GM12892 (cell line): ENCODE results near the gene C1orf167. TPM values are rescaled to one million over a fixed set of nuclear protein-coding genes. Genes with fewer than 3 reads are reported as not detected.
A peak's percentile ranks its signal among the peaks of the same experiment; 100 is the strongest.

Source experiments
- DNase-seq: peaks from one replicate; pipeline ENCODE4 v3.0.0; 2011; ENCODE audit not compliant: insufficient read length
- FAIRE-seq: peaks from 2 replicates; lab custom pipeline; 2011; peaks lifted over from hg19 to GRCh38; lab: Jason Lieb, UNC
- POLR2A ChIP-seq: IDR thresholded peaks from 2 replicates; pipeline ENCODE4 v1.6.1; 2011; ENCODE audit warnings: low read depth, low read length, control low read depth
- POLR2AphosphoS5 ChIP-seq: IDR thresholded peaks from 2 replicates; pipeline ENCODE4 v1.6.1; 2011; ENCODE audit warnings: low read depth, low read length, control low read depth
- TAF1 ChIP-seq: IDR thresholded peaks from 2 replicates; pipeline ENCODE4 v1.6.1; 2011; ENCODE audit warnings: low read depth, mild to moderate bottlenecking, control low read depth, low read length, borderline replicate concordance
- polyA plus RNA-seq: library from polyadenylated mRNA; unstranded; fragments of >200 nt; gene quantifications from one replicate; pipeline ENCODE4 v1.2.1, GENCODE V29; 2012; ENCODE audit warnings: missing spikeins, inconsistent platforms; ENCODE audit not compliant: missing spikeins

The C1orf167 gene, protein sequence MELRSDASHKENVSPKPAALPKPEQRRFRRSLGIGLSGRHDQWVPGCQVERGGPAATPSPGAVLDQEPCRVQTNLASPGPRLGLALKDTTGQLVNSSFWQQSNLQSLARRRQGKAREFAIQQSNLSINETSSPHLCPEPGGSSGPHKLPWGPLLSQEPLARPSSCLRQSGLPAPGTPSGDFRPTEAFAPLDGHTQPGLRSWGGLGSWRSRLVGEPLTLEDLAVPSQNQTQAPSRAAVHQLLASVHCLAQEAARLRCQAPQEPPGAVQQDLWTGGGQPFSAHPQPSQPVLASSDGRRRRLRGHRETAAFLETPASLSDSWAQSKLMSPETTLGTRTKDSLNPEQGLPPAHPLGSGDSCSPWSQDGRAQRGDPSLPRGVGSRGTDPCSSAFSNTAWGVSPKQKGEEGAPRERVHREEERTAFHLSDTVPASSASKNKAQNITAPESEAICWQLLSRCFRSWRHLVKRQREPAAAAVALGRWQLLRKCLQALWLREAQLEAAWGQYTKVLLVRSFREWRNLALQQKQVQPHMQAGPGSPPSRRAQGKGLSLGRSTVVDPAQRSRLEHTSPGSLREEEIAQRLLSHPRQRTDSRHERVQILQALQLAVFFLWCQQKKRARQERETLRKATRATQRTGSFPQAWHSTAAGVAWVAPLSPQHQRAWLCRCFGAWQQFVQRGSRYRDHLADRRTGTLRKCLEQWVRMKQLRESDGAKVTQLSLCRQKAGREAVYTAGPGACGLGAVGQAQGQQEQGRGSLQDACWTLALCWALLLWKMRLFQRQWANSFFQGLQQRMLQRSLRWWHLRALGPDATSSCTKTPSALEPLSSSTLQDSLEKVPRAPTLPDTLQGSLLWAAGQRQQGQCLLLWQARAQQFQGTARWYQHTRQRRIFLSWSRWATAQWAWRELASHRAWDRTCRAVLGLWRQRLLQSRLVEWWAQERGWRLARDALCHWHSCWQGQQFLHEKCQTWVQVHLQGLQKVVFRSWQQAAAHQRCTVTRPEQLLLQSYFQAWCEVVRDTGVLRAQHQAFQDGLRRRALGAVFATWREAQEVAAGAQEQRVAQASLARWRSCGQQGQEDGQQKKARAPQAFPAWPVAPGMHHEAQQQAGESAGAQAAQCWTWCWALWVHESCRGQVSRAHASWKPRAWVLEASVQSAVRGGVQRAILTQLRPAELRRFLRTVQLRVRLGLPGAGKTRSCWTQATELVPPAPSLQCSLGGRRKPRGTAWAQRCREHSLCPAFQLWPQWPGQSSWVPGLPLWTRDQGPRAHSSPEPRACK (N-terminal part only)
- 2.3 TPM for polyA plus RNA-seq

GRCh38 chr1:11761988-11762406, at the start of gene C1orf167:
Gene C1orf167, plus strand, starts transcription at chr1:11762193. Its CDS starts 2,208 bp downstream, at chr1:11764401.
- FAIRE-seq, result no peak
- TF ChIP-seq POLR2AphosphoS5, result no peak
- no peak for TF ChIP-seq TAF1
- TF ChIP-seq POLR2A, result no peak
- DNase-seq, result no peak

- no peak for TF ChIP-seq POLR2A
- no peak for TF ChIP-seq TAF1
- TF ChIP-seq POLR2AphosphoS5, result no peak
- FAIRE-seq, result no peak
- DNase-seq, result no peak
These were observed 49.7 kb upstream of the C1orf167 start for GRCh38 chr1:11712285-11712684.

DNA sequence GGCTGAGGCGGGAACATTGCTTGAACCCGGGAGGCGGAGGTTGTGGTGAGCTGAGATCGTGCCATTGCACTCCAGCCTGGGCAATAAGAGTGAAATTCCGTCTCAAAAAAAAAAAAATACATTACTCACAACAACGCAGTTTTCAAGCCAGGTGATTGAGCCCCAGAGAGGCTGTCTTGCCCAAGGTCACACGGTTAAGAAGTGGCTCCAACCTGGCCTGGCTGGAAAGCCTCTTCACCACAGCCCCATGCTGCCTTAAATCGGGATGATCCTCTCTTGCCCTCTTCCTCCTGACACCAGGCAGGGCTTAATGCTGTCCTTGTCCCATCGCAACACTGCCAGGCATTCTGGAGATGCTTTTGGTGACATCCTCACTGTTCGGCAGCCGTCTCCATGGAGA, 48.9 kb upstream of the C1orf167 start:
- FAIRE-seq (no peak), DNase-seq (no peak)
- TF ChIP-seq TAF1 (no peak), POLR2A (no peak), POLR2AphosphoS5 (no peak)

GRCh38 chr1:11714831-11715575, 47.0 kb upstream of the C1orf167 start:
- no peak for DNase-seq
- no peak for FAIRE-seq
- no peak for TF ChIP-seq POLR2A
- no peak for TF ChIP-seq TAF1
- TF ChIP-seq POLR2AphosphoS5, result no peak

- DNase-seq (peak; percentile 74), FAIRE-seq (peak; percentile 96)
- no peak; the same call in 1 of the 2 replicates for TF ChIP-seq POLR2A
- no peak for TF ChIP-seq POLR2AphosphoS5
- no peak for TF ChIP-seq TAF1
These were observed 42.5 kb upstream of the C1orf167 start for GRCh38 chr1:11719313-11720032.

DNA sequence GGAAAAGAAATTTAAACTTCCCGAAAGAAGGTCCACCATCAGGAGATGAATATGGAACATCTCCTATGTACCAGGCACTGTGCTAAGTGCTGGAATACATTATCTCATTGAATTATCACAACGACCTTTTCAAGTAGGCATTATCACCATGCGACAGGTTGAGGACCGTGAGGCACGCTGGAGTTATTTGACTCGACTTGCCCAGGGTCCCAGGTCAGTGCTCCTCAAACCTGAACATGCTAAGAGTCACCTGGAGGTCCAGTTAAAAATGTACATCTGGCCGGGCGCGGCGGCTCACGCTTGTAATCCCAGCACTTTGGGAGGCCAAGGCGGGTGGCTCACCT, 42.0 kb upstream of the C1orf167 start:
- FAIRE-seq (no peak), DNase-seq (no peak)
- TF ChIP-seq POLR2A, result no peak
- no peak for TF ChIP-seq TAF1
- no peak for TF ChIP-seq POLR2AphosphoS5

GRCh38 chr1:11720525-11720924, 41.5 kb upstream of the C1orf167 start:
- DNase-seq (no peak), FAIRE-seq (no peak)
- TF ChIP-seq TAF1 (no peak), POLR2AphosphoS5 (no peak), POLR2A (no peak)

DNA sequence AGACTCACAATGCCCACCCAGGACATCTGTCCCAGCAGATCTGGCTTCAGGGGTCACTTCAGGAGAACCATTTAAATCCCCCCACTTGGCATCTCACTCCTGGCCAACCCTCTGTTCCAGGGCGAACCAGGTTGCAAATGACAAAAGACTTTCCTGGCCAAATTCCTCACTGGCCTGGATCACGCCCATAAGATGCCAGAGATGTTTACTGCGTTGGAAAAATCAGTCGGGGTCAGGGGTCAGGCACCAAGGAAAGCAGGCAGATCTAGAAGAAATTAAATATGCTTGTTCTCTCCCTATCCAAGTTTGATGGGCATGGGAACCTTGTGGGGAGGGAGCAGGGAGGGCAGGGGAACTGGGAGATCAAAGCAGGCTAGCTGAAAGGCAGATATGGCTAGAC, 40.7 kb upstream of the C1orf167 start:
- TF ChIP-seq TAF1 (no peak), POLR2A (no peak), POLR2AphosphoS5 (no peak)
- DNase-seq (no peak), FAIRE-seq (no peak)

DNA sequence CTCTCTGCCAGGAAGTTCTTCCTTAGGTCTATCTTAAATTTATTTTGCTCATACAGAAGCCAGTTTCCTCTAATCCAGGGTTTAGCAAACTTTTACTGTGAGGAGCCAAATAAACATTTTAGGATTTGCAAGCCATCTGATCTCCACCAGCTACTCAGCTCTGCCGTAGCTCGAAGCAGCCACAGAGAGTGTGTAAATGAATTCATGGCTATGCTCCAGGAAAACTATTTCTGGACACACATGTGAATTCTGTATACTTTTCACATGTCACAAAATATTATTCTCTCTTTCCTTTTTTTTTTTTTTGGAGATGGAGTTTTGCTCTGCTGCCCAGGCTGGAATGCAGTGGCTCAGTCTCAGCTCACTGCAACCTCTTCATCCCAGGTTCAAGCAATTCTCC, 39.5 kb upstream of the C1orf167 start:
- FAIRE-seq, result no peak
- no peak for TF ChIP-seq POLR2A
- TF ChIP-seq TAF1, result no peak
- TF ChIP-seq POLR2AphosphoS5, result no peak

DNA sequence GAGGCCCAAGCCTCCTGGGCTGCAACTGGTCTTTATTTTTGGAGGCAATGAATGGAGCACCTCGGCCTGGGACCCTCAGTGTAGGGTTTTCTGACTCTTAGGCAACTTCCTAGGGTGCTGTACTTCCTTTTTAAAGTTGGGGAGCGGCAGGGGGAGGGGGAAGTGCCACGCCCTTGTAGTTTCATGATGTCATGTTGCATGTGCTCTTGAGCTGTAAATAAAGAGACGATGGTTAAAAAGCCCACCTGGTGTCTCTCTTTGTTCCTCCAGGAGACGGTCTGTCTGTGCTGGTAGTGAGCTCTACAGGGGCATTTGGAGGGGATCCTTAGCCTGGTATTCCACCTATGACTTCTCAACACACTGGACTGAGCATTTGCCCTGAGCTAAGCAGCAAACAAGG, 36.4 kb upstream of the C1orf167 start:
- no peak for FAIRE-seq
- no peak for DNase-seq
- TF ChIP-seq TAF1, result no peak
- TF ChIP-seq POLR2A, result no peak
- no peak for TF ChIP-seq POLR2AphosphoS5

More for the DNA sequence above, 39.5 kb upstream of the C1orf167 start:
- no peak for DNase-seq
